Testis (tissue), 3 donors: ENCODE results near the gene CCT4. TPM values are rescaled to one million over a fixed set of nuclear protein-coding genes. Genes with fewer than 3 reads are reported as not detected.
"Not testable (repeated sequence)": the region's sequence is repeated elsewhere in the genome, so short reads cannot be mapped to it uniquely, and the experiment has no call there.

Source experiments
- DNase-seq: peaks from one replicate; pipeline ENCODE4 v3.0.0-alpha.2; 2019
- H3K27ac ChIP-seq, 2 donors: fragments of 200-600 bp; sonication (generic); one replicate each; pipeline ENCODE4 v1.5.1; 2019
- H3K27me3 ChIP-seq: fragments of 200-600 bp; sonication (generic); one replicate; pipeline ENCODE4 v1.5.1; 2019
- H3K36me3 ChIP-seq: fragments of 200-600 bp; sonication (generic); one replicate; pipeline ENCODE4 v1.5.1; 2017; ENCODE audit warnings: low read depth; ENCODE audit errors: missing control alignments
- H3K4me1 ChIP-seq: fragments of 200-600 bp; sonication (generic); one replicate; pipeline ENCODE4 v1.5.1; 2019
- H3K4me3 ChIP-seq, 2 donors: fragments of 200-600 bp; sonication (generic); one replicate each; pipeline ENCODE4 v1.5.1; 2017 to 2019
- H3K9me3 ChIP-seq: fragments of 200-600 bp; sonication (generic); one replicate; pipeline ENCODE4 v1.5.1; 2017
- POLR2A ChIP-seq: fragments of 450-650 bp; IDR thresholded peaks from one replicate; pipeline ENCODE4 v1.6.1; 2017; ENCODE audit warnings: antibody characterized with exemption, mild to moderate bottlenecking, moderate library complexity
- WGBS, 2 donors: methylation state at CpG; one replicate each; pipeline ENCODE4 v1.1.5; 2018; 5-methylcytosine and 5-hydroxymethylcytosine counted together
- intact Hi-C: fragments of 100-400 bp; cut with DNase I; formaldehyde crosslinking; loops from one replicate; pipeline ENCODE4 v1.15.1; 2023; ENCODE audit warnings: low total_unique reads
- polyA plus RNA-seq: library from polyadenylated mRNA; stranded (reverse); fragments of 350-450 nt; fragmentation: Illumina TruSeq; extraction: RNeasy Lipid Tissue Mini Kit (QIAGEN cat#74804); gene quantifications from one replicate; pipeline ENCODE4 v1.2.3, GENCODE V29; 2014; ENCODE audit warnings: low read depth, low replicate concordance; ENCODE audit not compliant: insufficient read depth
- total RNA-seq, 2 donors: library from RNA; depleted of rRNA; stranded (reverse); fragments of >200 nt; gene quantifications; one replicate each; pipeline ENCODE4 v1.2.3, GENCODE V29; 2016
- TF ChIP-seq, protein P1 (sequence below), 3 experiments: fragments of 450-650 bp in 2 of 3; fragments of 200-600 bp in 1 of 3; sonication (generic) in 1 of 3; IDR thresholded peaks; one replicate each; pipeline ENCODE4 v1.5.1; 2016 to 2019; ENCODE audit warnings: antibody characterized with exemption in 3 of 3, mild to moderate bottlenecking in 2 of 3, moderate library complexity in 1 of 3

The CCT4 gene
- total and polyA plus RNA-seq, 3 donors from 2014 or later, result 82.3 to 196 (median 82.9) TPM

DNA sequence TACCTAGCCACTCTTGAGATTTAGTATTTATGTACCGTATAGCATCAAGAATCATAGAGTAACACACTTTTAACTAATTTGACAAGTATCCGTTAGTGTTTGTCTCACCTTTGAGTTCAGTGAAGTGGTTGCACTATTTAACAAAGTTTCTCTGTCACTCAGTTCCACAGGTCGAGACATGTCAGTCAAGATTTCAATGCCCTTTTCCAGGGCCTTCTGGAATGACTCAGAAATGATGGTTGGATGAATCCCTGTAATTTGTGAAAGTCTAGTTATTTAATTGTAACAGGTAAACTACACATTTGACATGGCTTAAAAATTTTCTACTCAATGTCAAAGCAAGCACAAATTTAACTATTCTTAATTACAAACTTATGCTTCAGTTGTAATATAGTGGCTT is 9.7 kb downstream of the CCT4 start:
- no peak for TF ChIP-seq POLR2A
- TF ChIP-seq, protein P1, sequence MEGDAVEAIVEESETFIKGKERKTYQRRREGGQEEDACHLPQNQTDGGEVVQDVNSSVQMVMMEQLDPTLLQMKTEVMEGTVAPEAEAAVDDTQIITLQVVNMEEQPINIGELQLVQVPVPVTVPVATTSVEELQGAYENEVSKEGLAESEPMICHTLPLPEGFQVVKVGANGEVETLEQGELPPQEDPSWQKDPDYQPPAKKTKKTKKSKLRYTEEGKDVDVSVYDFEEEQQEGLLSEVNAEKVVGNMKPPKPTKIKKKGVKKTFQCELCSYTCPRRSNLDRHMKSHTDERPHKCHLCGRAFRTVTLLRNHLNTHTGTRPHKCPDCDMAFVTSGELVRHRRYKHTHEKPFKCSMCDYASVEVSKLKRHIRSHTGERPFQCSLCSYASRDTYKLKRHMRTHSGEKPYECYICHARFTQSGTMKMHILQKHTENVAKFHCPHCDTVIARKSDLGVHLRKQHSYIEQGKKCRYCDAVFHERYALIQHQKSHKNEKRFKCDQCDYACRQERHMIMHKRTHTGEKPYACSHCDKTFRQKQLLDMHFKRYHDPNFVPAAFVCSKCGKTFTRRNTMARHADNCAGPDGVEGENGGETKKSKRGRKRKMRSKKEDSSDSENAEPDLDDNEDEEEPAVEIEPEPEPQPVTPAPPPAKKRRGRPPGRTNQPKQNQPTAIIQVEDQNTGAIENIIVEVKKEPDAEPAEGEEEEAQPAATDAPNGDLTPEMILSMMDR (IDR thresholded peaks at IDR 0.05), result no peak
- intact Hi-C loops, result no loop called here
- 93 to 94% methylated on average over 3 of the region's 3 CpGs for WGBS, 2 donors

DNA sequence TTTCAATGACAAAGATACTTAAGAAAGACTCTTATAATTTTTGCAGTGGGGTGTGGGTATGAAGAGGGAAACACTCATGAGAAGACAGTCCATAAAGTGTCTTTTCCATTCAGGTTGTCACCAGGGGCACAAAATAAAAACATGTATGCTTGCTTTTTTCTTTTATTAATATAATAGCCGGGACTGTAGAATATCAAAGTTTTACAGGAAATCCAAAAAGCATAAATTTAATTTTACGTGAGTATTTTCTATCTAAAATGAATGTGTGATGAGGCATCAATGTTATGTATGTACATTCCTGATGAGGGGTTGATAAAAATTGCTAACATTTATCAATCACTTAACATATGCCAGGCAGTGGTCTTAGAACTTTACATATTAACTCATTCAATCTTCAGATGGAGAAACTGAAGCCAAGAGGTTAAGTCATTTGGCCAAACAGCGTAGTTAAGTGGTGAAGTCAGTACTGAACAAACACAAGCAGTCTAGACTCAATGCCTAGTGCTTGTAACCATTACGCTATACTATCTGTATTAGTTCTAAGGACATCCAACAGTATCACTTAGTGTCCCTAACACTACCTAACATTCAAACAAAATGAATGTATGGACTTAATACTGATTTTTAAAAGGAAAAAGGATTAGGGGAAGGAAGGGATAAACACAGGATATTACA is 10.7 kb downstream of the CCT4 start:
- intact Hi-C loops, result no loop called here
- Histone ChIP-seq H3K27me3 (no peaks in the 10 kb centered on the region), H3K4me3 (no peak overlapping the region), H3K9me3 (no peaks in the 10 kb centered on the region), H3K27ac (no peak overlapping the region), H3K36me3 (no peaks in the 10 kb centered on the region), H3K4me1 (no peaks in the 10 kb centered on the region)
- no peak for DNase-seq
- WGBS, 2 donors, result 94 to 95% methylated on average over 4 of the region's 4 CpGs
- TF ChIP-seq, protein P1 (IDR thresholded peaks at IDR 0.05), result no peak
- TF ChIP-seq POLR2A, result no peak

More for the DNA sequence above, 9.7 kb downstream of the CCT4 start:
- Histone ChIP-seq H3K4me1 (no peaks in the 10 kb centered on the region), H3K9me3 (no peaks in the 10 kb centered on the region), H3K4me3 (no peak overlapping the region), H3K27me3 (no peaks in the 10 kb centered on the region), H3K27ac (no peak overlapping the region), H3K36me3 (no peaks in the 10 kb centered on the region)
- DNase-seq, result no peak

DNA sequence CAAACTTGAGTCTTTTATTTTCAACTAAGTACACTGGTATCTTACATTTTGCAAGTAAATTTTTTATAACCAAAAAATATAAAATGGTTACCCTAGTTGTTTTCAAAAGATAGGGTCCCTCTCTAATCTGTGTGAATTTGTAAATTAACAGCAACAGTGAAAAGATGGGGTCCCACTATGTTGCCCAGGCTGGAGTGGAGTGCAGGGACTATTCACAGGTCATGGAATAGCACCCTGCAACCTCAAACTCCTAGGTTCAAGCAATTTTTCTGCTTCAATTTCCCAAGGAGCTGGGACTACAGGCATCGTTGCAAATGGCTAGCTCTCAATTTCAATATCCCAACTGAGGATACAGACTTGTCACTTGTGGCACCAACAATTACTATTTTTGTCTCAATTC is 12.1 kb downstream of the CCT4 start:
- intact Hi-C loops, result no loop called here
- H3K4me1 ChIP-seq, result no peaks in the 10 kb centered on the region
- H3K4me3 ChIP-seq, result no peak overlapping the region
- 91 to 92% methylated on average over 1 of the region's 1 CpG for WGBS, 2 donors
- no peak for DNase-seq
- H3K27me3 ChIP-seq, result no peaks in the 10 kb centered on the region
- H3K9me3 ChIP-seq, result no peaks in the 10 kb centered on the region
- H3K36me3 ChIP-seq, result no peaks in the 10 kb centered on the region
- no peak overlapping the region for H3K27ac ChIP-seq
- no peak for TF ChIP-seq POLR2A
- TF ChIP-seq, protein P1 (IDR thresholded peaks at IDR 0.05), result no peak

DNA sequence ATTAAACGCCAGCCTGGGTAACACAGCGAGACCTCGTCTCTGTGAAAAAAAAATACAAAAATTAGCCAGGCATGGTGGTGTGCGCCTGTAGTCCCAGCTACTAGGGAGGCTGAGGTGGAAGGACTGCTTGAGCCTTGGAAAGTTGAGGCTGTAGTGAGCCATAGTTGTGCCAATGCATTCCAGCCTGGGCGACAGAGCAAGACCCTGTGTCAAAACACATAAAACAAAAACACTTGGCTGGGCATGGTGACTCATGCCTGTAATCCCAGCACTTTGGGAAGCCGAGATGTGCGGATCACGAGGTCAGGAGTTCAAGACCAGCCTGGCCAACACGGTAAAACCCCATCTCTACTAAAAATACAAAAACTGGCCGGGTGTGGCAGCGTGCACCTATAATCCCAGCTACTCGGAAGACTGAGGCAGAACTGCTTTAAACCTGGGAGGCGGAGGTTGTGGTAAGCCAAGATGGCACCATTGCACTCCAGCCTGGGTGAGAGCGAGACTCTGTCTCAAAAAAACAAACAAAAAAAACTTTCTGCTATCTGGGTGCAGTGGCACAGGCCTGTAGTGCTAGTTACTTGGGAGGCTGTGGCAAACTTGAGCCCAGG is 21.9 kb downstream of the CCT4 start:
- H3K27me3 ChIP-seq, intact Hi-C loops, DNase-seq, H3K4me1 ChIP-seq, H3K4me3 ChIP-seq, H3K9me3 ChIP-seq, H3K27ac ChIP-seq, H3K36me3 ChIP-seq: not testable (repeated sequence)
- 94 to 96% methylated on average over 14 of the region's 14 CpGs for WGBS, 2 donors

- Histone ChIP-seq H3K9me3 (no peaks in the 10 kb centered on the region), H3K27ac (no peak overlapping the region), H3K4me3 (no peak overlapping the region), H3K4me1 (no peaks in the 10 kb centered on the region), H3K36me3 (no peaks in the 10 kb centered on the region), H3K27me3 (no peaks in the 10 kb centered on the region)
- WGBS, 2 donors, result 95 to 97% methylated on average over 5 of the region's 5 CpGs
- TF ChIP-seq, protein P1 (IDR thresholded peaks at IDR 0.05), result no peak
- no peak for TF ChIP-seq POLR2A
- no peak for DNase-seq
- intact Hi-C loops, result no loop called here
Measured at GRCh38 chr2:61862085-61862484, 26.4 kb downstream of the CCT4 start.
